ENCODE measurements around the gene DDO. TPM values are rescaled to one million over a fixed set of nuclear protein-coding genes. Genes with fewer than 3 reads are reported as not detected.
A peak's percentile ranks its signal among the peaks of the same experiment; 100 is the strongest.

The DDO gene
- total and polyA plus RNA-seq, 2 experiments from 2014 or later, result 0.10 TPM; not detected in 1

GRCh38 chr6:110358553-110359160, 56.7 kb downstream of the DDO start (continued):
- TF ChIP-seq EZH2 (IDR thresholded peaks at IDR 0.05; ENCODE audit: low read depth, unreplicated experiment) (no peak), ZNF114 (CRISPR knock-in tag; IDR thresholded peaks at IDR 0.05) (no peak), POLR2AphosphoS5 (IDR thresholded peaks at IDR 0.05; ENCODE audit: low read depth) (no peak), JUNB (IDR thresholded peaks at IDR 0.05; ENCODE audit: unreplicated experiment) (no peak), CTCF (conservative IDR thresholded peaks at IDR 0.05; ENCODE audit: low read depth in 2 of 2) (no peak), REST (IDR thresholded peaks at IDR 0.05; ENCODE audit: unreplicated experiment) (no peak), CREB1 (CRISPR knock-in tag; IDR thresholded peaks at IDR 0.05; ENCODE audit: low read depth) (no peak), NANOG (IDR thresholded peaks at IDR 0.05; ENCODE audit: borderline replicate concordance) (no peak), STAT1 (IDR thresholded peaks at IDR 0.05; ENCODE audit: unreplicated experiment) (no peak), ZNF331 (CRISPR knock-in tag; IDR thresholded peaks at IDR 0.05; ENCODE audit: low read depth) (no peak)

GRCh38 chr6:110357664-110358552, 57.5 kb downstream of the DDO start, which contains the start of gene METTL24:
Gene METTL24 (minus strand): TSS chr6:110358349. CDS start chr6:110358272, 77 bp downstream.
- DNase-seq (ENCODE audit: low spot score), result peak; percentile 70
- no peaks in the 10 kb centered on the region for H3F3A ChIP-seq (replicated peaks; ENCODE audit: low read depth)
- no peaks in the 10 kb centered on the region for H3K79me2 ChIP-seq (replicated peaks; ENCODE audit: insufficient read depth)
- Mint-ChIP-seq H3K36me3 (ENCODE audit: low read depth) (no peaks in the 10 kb centered on the region; the same call in 2 of the 3 replicates), H3K9me3 (no peaks in the 10 kb centered on the region), H3K4me3 (peak within 1 kb of the TSS; percentile 83), H3K27me3 (ENCODE audit: insufficient read depth, low read depth, poor library complexity) (peaks cover 37% of the 10 kb centered on the region), H3K4me1 (peaks cover 46% of the 10 kb centered on the region), H3K27ac (no peak within 1 kb of the TSS)
- H3K27ac ChIP-seq (ENCODE audit: low read depth), result no peak within 1 kb of the TSS
- peak; percentile 65 for ATAC-seq
- H3K36me3 ChIP-seq (ENCODE audit: insufficient read depth), result no peaks in the 10 kb centered on the region
- H3K4me2 ChIP-seq, result peak within 1 kb of the TSS; percentile 92
- no peak for TF ChIP-seq ZNF331 (CRISPR knock-in tag; IDR thresholded peaks at IDR 0.05; ENCODE audit: low read depth)
- H3K4me1 ChIP-seq (ENCODE audit: insufficient read depth), result peaks cover 47% of the 10 kb centered on the region
- no peaks in the 10 kb centered on the region for H4K20me1 ChIP-seq (replicated peaks; ENCODE audit: insufficient read depth)
- peaks cover 48% of the 10 kb centered on the region for H3K27me3 ChIP-seq (ENCODE audit: insufficient read depth)
- H3K9me2 ChIP-seq (ENCODE audit: insufficient read depth), result no peaks in the 10 kb centered on the region
- peak within 1 kb of the TSS; percentile 82 for H3K4me3 ChIP-seq
- peak within 1 kb of the TSS; percentile 99 for H2AFZ ChIP-seq
